GM12878 (cell line): ENCODE measurements around the gene MIS12.

ENCODE experiments used
- NBN ChIP-seq: fragments of 450-650 bp; IDR thresholded peaks from 2 replicates; pipeline ENCODE4 v1.6.1; 2016
- SP1 ChIP-seq: IDR thresholded peaks from one replicate; pipeline ENCODE4 v1.6.1; 2011; ENCODE audit warnings: low read depth, low read length
- ZNF622 ChIP-seq: fragments of 450-650 bp; IDR thresholded peaks from 2 replicates; pipeline ENCODE4 v1.6.1; 2017; ENCODE audit warnings: mild to moderate bottlenecking, inconsistent platforms

DNA sequence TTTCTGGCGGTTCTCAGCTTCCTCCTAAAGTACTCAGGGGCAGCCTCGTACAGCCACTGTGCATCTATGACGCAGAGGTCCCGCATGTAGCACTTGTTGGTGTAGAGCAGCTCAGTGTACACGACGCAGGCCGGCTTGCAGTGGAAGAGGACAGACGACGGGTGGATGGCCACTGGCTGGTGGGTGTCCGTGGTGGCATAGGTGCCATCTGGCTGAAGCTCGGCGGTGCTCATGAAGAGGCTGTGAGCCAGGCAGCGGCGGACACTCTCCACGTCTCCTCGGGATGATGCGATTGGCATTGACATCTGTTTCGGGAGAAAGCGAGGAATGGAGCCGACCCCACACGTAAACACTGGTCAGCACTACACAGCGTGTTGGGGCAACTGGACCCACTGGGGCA, 42.2 kb upstream of the MIS12 start:
- TF ChIP-seq NBN, result no peak
- no peak for TF ChIP-seq SP1
- TF ChIP-seq ZNF622, result no peak
